Central memory CD8-positive, alpha-beta T cell (primary cell): Measurements from ENCODE around the gene TNNI3K.

Experiments used
- ATAC-seq: fragments of 150-1000 bp; cut with Tn5 transposase; replicated peaks from 2 replicates; pipeline ENCODE4 v1.10.0; 2022; ENCODE audit warnings: mild to moderate bottlenecking, moderate FRiP score, moderate number of reproducible peaks; ENCODE audit not compliant: poor library complexity, severe bottlenecking; ENCODE audit errors: extremely low read depth
- DNase-seq, 2 donors: peaks; one replicate each; pipeline ENCODE4 v3.0.0; 2021; ENCODE audit warnings: low spot score in 2 of 2
- H3K27ac Mint-ChIP-seq: one replicate; pipeline ENCODE4 v1.8.0; 2022; ENCODE audit warnings: low read depth, mild to moderate bottlenecking, moderate library complexity, mixed read lengths
- H3K27me3 Mint-ChIP-seq: one replicate; pipeline ENCODE4 v1.8.0; 2022; ENCODE audit warnings: mixed read lengths
- H3K36me3 Mint-ChIP-seq: one replicate; pipeline ENCODE4 v1.8.0; 2022; ENCODE audit warnings: mild to moderate bottlenecking, moderate library complexity, mixed read lengths; ENCODE audit not compliant: insufficient read depth
- H3K4me1 Mint-ChIP-seq: one replicate; pipeline ENCODE4 v1.8.0; 2022; ENCODE audit warnings: mixed read lengths
- H3K4me3 Mint-ChIP-seq: one replicate; pipeline ENCODE4 v1.8.0; 2022; ENCODE audit warnings: mild to moderate bottlenecking, moderate library complexity, mixed read lengths
- H3K9me3 Mint-ChIP-seq: one replicate; pipeline ENCODE4 v1.8.0; 2022; ENCODE audit warnings: mixed read lengths

TNNI3K gene

GRCh38 chr1:74363220-74363619, 128.0 kb downstream of the TNNI3K start:
- no peak overlapping the region for H3K27ac Mint-ChIP-seq
- H3K9me3 Mint-ChIP-seq = no peaks in the 10 kb centered on the region

GRCh38 chr1:74367175-74367813, 132.1 kb downstream of the TNNI3K start:
- Mint-ChIP-seq H3K27me3 (no peaks in the 10 kb centered on the region), H3K27ac (no peak overlapping the region)

More at GRCh38 chr1:74363220-74363619, 128.0 kb downstream of the TNNI3K start:
- no peak for ATAC-seq
- H3K27me3 Mint-ChIP-seq = no peaks in the 10 kb centered on the region
- no peak overlapping the region for H3K4me3 Mint-ChIP-seq
- no peaks in the 10 kb centered on the region for H3K4me1 Mint-ChIP-seq
- no peaks in the 10 kb centered on the region for H3K36me3 Mint-ChIP-seq
- no peak for DNase-seq

GRCh38 chr1:74368335-74368734, 133.1 kb downstream of the TNNI3K start:
- DNase-seq = no peak
- Mint-ChIP-seq H3K4me1 (no peaks in the 10 kb centered on the region), H3K27ac (no peak overlapping the region), H3K27me3 (no peaks in the 10 kb centered on the region), H3K9me3 (no peaks in the 10 kb centered on the region), H3K4me3 (no peak overlapping the region), H3K36me3 (no peaks in the 10 kb centered on the region)
- ATAC-seq = no peak

More at GRCh38 chr1:74367175-74367813, 132.1 kb downstream of the TNNI3K start:
- Mint-ChIP-seq H3K4me3 (no peak overlapping the region), H3K36me3 (no peaks in the 10 kb centered on the region), H3K4me1 (no peaks in the 10 kb centered on the region), H3K9me3 (no peaks in the 10 kb centered on the region)
- ATAC-seq = no peak
- DNase-seq = no peak

- H3K36me3 Mint-ChIP-seq = no peaks in the 10 kb centered on the region
These were observed 140.2 kb downstream of the TNNI3K start for GRCh38 chr1:74375376-74375775.

GRCh38 chr1:74380252-74380651, 145.1 kb downstream of the TNNI3K start:
- Mint-ChIP-seq H3K27ac (no peak overlapping the region), H3K4me1 (no peaks in the 10 kb centered on the region), H3K36me3 (no peaks in the 10 kb centered on the region), H3K9me3 (no peaks in the 10 kb centered on the region), H3K4me3 (no peak overlapping the region), H3K27me3 (no peaks in the 10 kb centered on the region)
- ATAC-seq = no peak
- no peak for DNase-seq

More at GRCh38 chr1:74375376-74375775, 140.2 kb downstream of the TNNI3K start:
- DNase-seq (no peak), ATAC-seq (no peak)
- Mint-ChIP-seq H3K4me3 (no peak overlapping the region), H3K27ac (no peak overlapping the region), H3K27me3 (no peaks in the 10 kb centered on the region), H3K4me1 (no peaks in the 10 kb centered on the region), H3K9me3 (no peaks in the 10 kb centered on the region)

- Mint-ChIP-seq H3K4me1 (no peaks in the 10 kb centered on the region), H3K36me3 (no peaks in the 10 kb centered on the region), H3K9me3 (no peaks in the 10 kb centered on the region), H3K4me3 (no peak overlapping the region), H3K27ac (no peak overlapping the region), H3K27me3 (no peaks in the 10 kb centered on the region)
- no peak for DNase-seq
- no peak for ATAC-seq
These were observed 153.7 kb downstream of the TNNI3K start for GRCh38 chr1:74388855-74389254.

GRCh38 chr1:74392186-74392585, 157.0 kb downstream of the TNNI3K start:
- no peaks in the 10 kb centered on the region for H3K27me3 Mint-ChIP-seq
- ATAC-seq (no peak), DNase-seq (no peak)
- no peaks in the 10 kb centered on the region for H3K36me3 Mint-ChIP-seq
- no peaks in the 10 kb centered on the region for H3K9me3 Mint-ChIP-seq
- no peak overlapping the region for H3K27ac Mint-ChIP-seq
- no peaks in the 10 kb centered on the region for H3K4me1 Mint-ChIP-seq
- H3K4me3 Mint-ChIP-seq = no peak overlapping the region

GRCh38 chr1:74392840-74393239, 157.7 kb downstream of the TNNI3K start:
- H3K9me3 Mint-ChIP-seq = no peaks in the 10 kb centered on the region
- DNase-seq (no peak), ATAC-seq (no peak)
- H3K4me1 Mint-ChIP-seq = no peaks in the 10 kb centered on the region
- no peaks in the 10 kb centered on the region for H3K27me3 Mint-ChIP-seq
- no peaks in the 10 kb centered on the region for H3K36me3 Mint-ChIP-seq
- no peak overlapping the region for H3K4me3 Mint-ChIP-seq
- no peak overlapping the region for H3K27ac Mint-ChIP-seq

GRCh38 chr1:74395571-74395970, 160.4 kb downstream of the TNNI3K start:
- no peaks in the 10 kb centered on the region for H3K9me3 Mint-ChIP-seq
- H3K27me3 Mint-ChIP-seq = no peaks in the 10 kb centered on the region
- H3K4me1 Mint-ChIP-seq = no peaks in the 10 kb centered on the region
- H3K27ac Mint-ChIP-seq = no peak overlapping the region
- ATAC-seq = no peak
- H3K36me3 Mint-ChIP-seq = no peaks in the 10 kb centered on the region
- H3K4me3 Mint-ChIP-seq = no peak overlapping the region
- DNase-seq = no peak

- Mint-ChIP-seq H3K36me3 (no peaks in the 10 kb centered on the region), H3K4me1 (no peaks in the 10 kb centered on the region), H3K27ac (no peak overlapping the region), H3K9me3 (no peaks in the 10 kb centered on the region), H3K27me3 (no peaks in the 10 kb centered on the region), H3K4me3 (no peak overlapping the region)
- no peak for ATAC-seq
- DNase-seq = no peak
These were observed 161.3 kb downstream of the TNNI3K start for GRCh38 chr1:74396462-74396861.

GRCh38 chr1:74396933-74397332, 161.7 kb downstream of the TNNI3K start:
- no peaks in the 10 kb centered on the region for H3K9me3 Mint-ChIP-seq
- no peak for ATAC-seq
- H3K4me3 Mint-ChIP-seq = no peak overlapping the region
- H3K4me1 Mint-ChIP-seq = no peaks in the 10 kb centered on the region
- no peaks in the 10 kb centered on the region for H3K36me3 Mint-ChIP-seq
- no peak overlapping the region for H3K27ac Mint-ChIP-seq
- no peaks in the 10 kb centered on the region for H3K27me3 Mint-ChIP-seq
- DNase-seq = no peak

GRCh38 chr1:74399249-74399648, 164.1 kb downstream of the TNNI3K start:
- Mint-ChIP-seq H3K27me3 (no peaks in the 10 kb centered on the region), H3K9me3 (no peaks in the 10 kb centered on the region), H3K4me1 (no peaks in the 10 kb centered on the region), H3K4me3 (no peak overlapping the region), H3K27ac (no peak overlapping the region), H3K36me3 (no peaks in the 10 kb centered on the region)
- no peak for ATAC-seq
- DNase-seq = no peak

- ATAC-seq = no peak
- no peak for DNase-seq
- Mint-ChIP-seq H3K27ac (no peak overlapping the region), H3K4me1 (no peaks in the 10 kb centered on the region), H3K36me3 (no peaks in the 10 kb centered on the region), H3K9me3 (peaks cover 5% of the 10 kb centered on the region), H3K4me3 (no peak overlapping the region), H3K27me3 (no peaks in the 10 kb centered on the region)
These were observed 167.7 kb downstream of the TNNI3K start for GRCh38 chr1:74402873-74403272.
